Neuronal stem cell (in vitro differentiated cells): ENCODE data around the gene MYH7.

Experiments used
- DNase-seq: peaks from one replicate; pipeline ENCODE4 v3.0.0-alpha.2; 2013; ENCODE audit warnings: low spot score
- H2AFZ ChIP-seq: one replicate; pipeline ENCODE4 v1.6.1; 2013; ENCODE audit warnings: mild to moderate bottlenecking, low read length, inconsistent platforms
- H2AK5ac ChIP-seq: 2 replicates; pipeline ENCODE4 v1.6.1; 2013; ENCODE audit warnings: low read depth, mild to moderate bottlenecking, inconsistent platforms, low read length, moderate library complexity, mixed read lengths
- H2BK120ac ChIP-seq: 2 replicates; pipeline ENCODE4 v1.6.1; 2013; ENCODE audit warnings: low read depth, mild to moderate bottlenecking, inconsistent platforms, low read length, moderate library complexity, mixed read lengths
- H2BK12ac ChIP-seq: one replicate; pipeline ENCODE4 v1.6.1; 2013; ENCODE audit warnings: low read length, inconsistent platforms
- H2BK15ac ChIP-seq: 2 replicates; pipeline ENCODE4 v1.6.1; 2013; ENCODE audit warnings: mild to moderate bottlenecking, low read length, inconsistent platforms, mixed read lengths
- H2BK5ac ChIP-seq: one replicate; pipeline ENCODE4 v1.6.1; 2013; ENCODE audit warnings: inconsistent platforms, mild to moderate bottlenecking, low read length, moderate library complexity
- H3K14ac ChIP-seq: one replicate; pipeline ENCODE4 v1.6.1; 2013; ENCODE audit warnings: low read length, inconsistent platforms
- H3K18ac ChIP-seq: 2 replicates; pipeline ENCODE4 v1.6.1; 2013; ENCODE audit warnings: low read length, inconsistent platforms
- H3K23ac ChIP-seq: 2 replicates; pipeline ENCODE4 v1.6.1; 2013; ENCODE audit warnings: low read depth, mild to moderate bottlenecking, mixed read lengths, low read length, inconsistent platforms; ENCODE audit not compliant: poor library complexity
- H3K27ac ChIP-seq: replicated peaks from 3 replicates; pipeline ENCODE4 v1.5.1; 2013; ENCODE audit warnings: low read length, inconsistent platforms
- H3K27me3 ChIP-seq, 3 experiments: 2 replicates each; pipeline ENCODE4 v1.6.1; 2013; ENCODE audit warnings: low read length in 3 of 3, mild to moderate bottlenecking in 2 of 3, inconsistent platforms in 1 of 3, low read depth in 1 of 3, mixed read lengths in 1 of 3, moderate library complexity in 1 of 3; ENCODE audit not compliant: control insufficient read depth in 3 of 3, insufficient read depth in 3 of 3
- H3K36me3 ChIP-seq, 2 donors: replicated peaks in 1 of 2; 2 replicates each; pipeline ENCODE4 v1.6.1; 2013; ENCODE audit warnings: low read length in 2 of 2; ENCODE audit not compliant: control insufficient read depth in 2 of 2, insufficient read depth in 2 of 2
- H3K4ac ChIP-seq: 2 replicates; pipeline ENCODE4 v1.6.1; 2013; ENCODE audit warnings: inconsistent platforms, mild to moderate bottlenecking, low read length, moderate library complexity
- H3K4me1 ChIP-seq, 2 donors: 1 replicate in 1 of 2; 2 replicates in 1 of 2; pipeline ENCODE4 v1.6.1; 2013; ENCODE audit warnings: low read length in 2 of 2, low read depth in 1 of 2; ENCODE audit not compliant: control insufficient read depth in 2 of 2, insufficient read depth in 1 of 2
- H3K4me2 ChIP-seq: one replicate; pipeline ENCODE4 v1.6.1; 2013; ENCODE audit warnings: mild to moderate bottlenecking, low read length, inconsistent platforms; ENCODE audit not compliant: insufficient read depth, poor library complexity, severe bottlenecking
- H3K4me3 ChIP-seq, 2 donors: 2 replicates each; pipeline ENCODE4 v1.5.1; 2013; ENCODE audit warnings: low read length in 2 of 2, mild to moderate bottlenecking in 2 of 2, inconsistent platforms in 1 of 2, moderate library complexity in 1 of 2
- H3K79me1 ChIP-seq: one replicate; pipeline ENCODE4 v1.6.1; 2013; ENCODE audit warnings: low read depth, mild to moderate bottlenecking, inconsistent platforms, low read length, moderate library complexity
- H3K9ac ChIP-seq: one replicate; pipeline ENCODE4 v1.6.1; 2013; ENCODE audit warnings: mild to moderate bottlenecking, low read depth, low read length, inconsistent platforms; ENCODE audit not compliant: poor library complexity
- H3K9me3 ChIP-seq, 2 donors: replicated peaks in 1 of 2; 2 replicates each; pipeline versions ENCODE3 to v1.6.1; 2013; ENCODE audit warnings: low read length in 2 of 2, mild to moderate bottlenecking in 2 of 2, inconsistent platforms in 1 of 2, low read depth in 1 of 2, mixed read lengths in 1 of 2, moderate library complexity in 1 of 2; ENCODE audit not compliant: control insufficient read depth in 2 of 2, insufficient read depth in 1 of 2
- H4K8ac ChIP-seq: one replicate; pipeline ENCODE4 v1.6.1; 2013; ENCODE audit warnings: low read depth, mild to moderate bottlenecking, inconsistent platforms, low read length, moderate library complexity
- H4K91ac ChIP-seq: one replicate; pipeline ENCODE4 v1.6.1; 2013; ENCODE audit warnings: low read length, low read depth, mild to moderate bottlenecking, inconsistent platforms; ENCODE audit not compliant: poor library complexity
- WGBS, 2 donors: extraction: QIAGEN DNeasy Blood & Tissue Kit; methylation state at CpG; one replicate each; pipeline ENCODE4 v1.1.7; 2013; ENCODE audit warnings: missing lambda C conversion rate in 2 of 2, mixed read lengths in 1 of 2; ENCODE audit not compliant: insufficient read length in 2 of 2, insufficient replicate concordance in 1 of 2; ENCODE audit errors: extremely low coverage in 2 of 2; 5-methylcytosine and 5-hydroxymethylcytosine counted together

MYH7 gene

GRCh38 chr14:23379366-23380196, 55.9 kb downstream of the MYH7 start:
- Histone ChIP-seq H2AFZ (no peak overlapping the region), H3K4me1 (peaks cover 0 to 11% of the 10 kb centered on the region in 2 donors), H2BK120ac (no peak overlapping the region), H4K8ac (no peak overlapping the region), H2BK12ac (no peak overlapping the region), H3K23ac (no peak overlapping the region), H2BK5ac (no peak overlapping the region), H3K4me2 (no peak overlapping the region), H3K9ac (no peak overlapping the region), H3K14ac (no peak overlapping the region), H3K9me3 (no peaks in the 10 kb centered on the region), H3K4me3 (no peak overlapping the region), H3K27ac (no peak overlapping the region), H4K91ac (no peak overlapping the region), H3K27me3 (peaks cover 0 to 52% (median 0%) of the 10 kb centered on the region in 3 experiments), H3K79me1 (no peaks in the 10 kb centered on the region), H2BK15ac (peak overlapping the region; percentile 91), H3K18ac (no peak overlapping the region), H3K36me3 (no peaks in the 10 kb centered on the region), H3K4ac (no peak overlapping the region), H2AK5ac (peak overlapping the region; percentile 91)
- no CpG with 5 or more reads among the region's 12 CpGs for WGBS, 2 donors
- peak; percentile 48 for DNase-seq

GRCh38 chr14:23378612-23379220, 56.7 kb downstream of the MYH7 start:
- no peak overlapping the region for H3K23ac ChIP-seq
- no peak overlapping the region for H3K4ac ChIP-seq
- peaks cover 0 to 54% (median 0%) of the 10 kb centered on the region in 3 experiments for H3K27me3 ChIP-seq
- no peaks in the 10 kb centered on the region for H3K79me1 ChIP-seq
- no peak overlapping the region for H2BK15ac ChIP-seq
- peaks cover 0 to 11% of the 10 kb centered on the region in 2 donors for H3K4me1 ChIP-seq
- no CpG with 5 or more reads among the region's 11 CpGs for WGBS, 2 donors
- no peak overlapping the region for H2AFZ ChIP-seq
- H3K4me2 ChIP-seq: no peak overlapping the region
- H3K36me3 ChIP-seq: no peaks in the 10 kb centered on the region
- H3K9me3 ChIP-seq: no peaks in the 10 kb centered on the region
- no peak overlapping the region for H2BK120ac ChIP-seq
- H4K91ac ChIP-seq: no peak overlapping the region
- peak overlapping the region; percentile 5 for H3K18ac ChIP-seq
- no peak overlapping the region for H3K27ac ChIP-seq
- H2BK5ac ChIP-seq: no peak overlapping the region
- no peak overlapping the region for H3K4me3 ChIP-seq
- no peak overlapping the region for H2BK12ac ChIP-seq
- DNase-seq: no peak
- no peak overlapping the region for H3K9ac ChIP-seq
- H4K8ac ChIP-seq: no peak overlapping the region
- no peak overlapping the region for H3K14ac ChIP-seq
- peak overlapping the region; percentile 91 for H2AK5ac ChIP-seq

DNA sequence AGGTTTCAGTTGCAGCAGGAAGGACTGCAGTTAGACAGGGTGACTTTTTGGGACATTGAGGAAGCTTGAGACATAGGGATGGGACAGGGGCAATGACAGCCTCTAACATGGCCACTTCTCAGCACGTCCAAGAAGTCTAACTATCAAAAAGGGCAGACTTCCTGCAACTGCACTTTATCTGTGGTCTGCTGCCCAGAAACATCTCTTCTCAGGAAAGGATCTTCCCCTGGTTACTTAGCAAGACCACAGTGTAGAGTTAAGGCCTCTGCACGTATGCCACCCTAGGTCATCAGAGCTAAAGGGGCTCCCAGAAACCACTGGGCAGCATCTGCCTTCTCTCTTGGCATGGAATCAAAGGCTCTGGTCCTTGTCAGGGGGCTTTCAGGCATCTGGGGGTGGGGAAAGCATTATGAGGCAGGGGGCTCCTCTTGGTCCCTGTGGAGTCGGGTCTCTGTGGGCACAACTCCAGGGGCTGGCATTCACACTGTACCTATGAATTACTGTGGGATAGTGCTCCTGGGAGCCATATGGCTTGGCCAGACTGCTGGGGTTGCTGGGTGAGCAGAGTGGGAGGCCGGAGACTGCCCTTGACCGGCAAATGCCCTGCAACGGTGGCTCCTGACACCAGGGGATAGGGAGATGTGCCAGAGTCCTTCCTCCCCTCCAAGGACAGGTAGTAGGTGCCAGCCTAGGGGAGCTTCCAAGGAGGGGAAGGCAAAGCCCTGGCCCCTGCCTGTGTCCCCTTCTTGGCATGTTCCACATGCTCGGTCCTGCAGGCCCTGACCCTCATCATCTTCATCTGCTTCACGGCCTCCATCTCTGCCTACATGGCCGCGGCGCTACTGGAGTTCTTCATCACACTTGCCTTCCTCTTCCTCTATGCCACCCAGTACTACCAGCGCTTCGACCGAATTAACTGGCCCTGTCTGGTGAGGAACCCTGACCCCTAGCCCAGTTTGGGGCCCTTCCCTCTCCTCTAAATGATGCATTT, 57.6 kb downstream of the MYH7 start:
- Histone ChIP-seq H3K4ac (no peak overlapping the region), H3K4me2 (no peak overlapping the region), H3K27me3 (peaks cover 0 to 59% (median 0%) of the 10 kb centered on the region in 3 experiments), H4K91ac (no peak overlapping the region), H2AFZ (no peak overlapping the region), H3K14ac (peak overlapping the region; percentile 2), H4K8ac (no peak overlapping the region), H3K18ac (peak overlapping the region; percentile 63), H3K23ac (no peak overlapping the region), H2BK5ac (no peak overlapping the region), H3K4me3 (no peak overlapping the region), H3K27ac (no peak overlapping the region), H2BK12ac (no peak overlapping the region), H2BK120ac (no peak overlapping the region), H3K4me1 (peaks cover 0 to 11% of the 10 kb centered on the region in 2 donors), H3K9me3 (no peaks in the 10 kb centered on the region), H3K79me1 (no peaks in the 10 kb centered on the region), H2AK5ac (peak overlapping the region; percentile 41), H2BK15ac (no peak overlapping the region), H3K9ac (no peak overlapping the region), H3K36me3 (no peaks in the 10 kb centered on the region)
- no peak for DNase-seq
- whole genome bisulfite sequencing, 2 donors: no CpG with 5 or more reads among the region's 14 CpGs
